ENCODE results near the gene ARHGAP26. TPM values are rescaled to one million over a fixed set of nuclear protein-coding genes. Genes with fewer than 3 reads are reported as not detected.

ARHGAP26 gene
- total RNA-seq, 1 experiment from 2014 or later = 79.8 TPM

- no peaks in the 10 kb centered on the region for H3K27me3 Mint-ChIP-seq (ENCODE audit: insufficient read depth, unreplicated experiment)
- POLR2A ChIA-PET = no interaction called here
- no peak for TF ChIP-seq CTCF (IDR thresholded peaks at IDR 0.05; ENCODE audit: insufficient read depth in 1 of 2, low read depth in 1 of 2, low read length in 1 of 2, severe bottlenecking in 1 of 2, unreplicated experiment in 1 of 2)
- no peaks in the 10 kb centered on the region for H3K27me3 ChIP-seq (replicated peaks; ENCODE audit: control insufficient read depth, insufficient read depth, low read length)
- DNase-seq = no peak
- no peaks in the 10 kb centered on the region for H3K36me3 Mint-ChIP-seq (ENCODE audit: insufficient read depth, unreplicated experiment)
- H3K36me3 ChIP-seq (ENCODE audit: control insufficient read depth, insufficient read depth, low read length) = no peaks in the 10 kb centered on the region
- CTCF ChIA-PET = no interaction called here
- H3K4me3 ChIP-seq (ENCODE audit: low read depth, low read length) = no peak overlapping the region
- no peaks in the 10 kb centered on the region for H3K9me3 Mint-ChIP-seq (ENCODE audit: unreplicated experiment)
- H3K4me3 Mint-ChIP-seq (ENCODE audit: unreplicated experiment) = no peak overlapping the region
- intact Hi-C loops (cut with micrococcal nuclease; ENCODE audit: unreplicated experiment) = no loop called here
- no TSS peak for BruUV-seq (replicated peaks)
- peaks cover under 1% of the 10 kb centered on the region for H3K4me1 Mint-ChIP-seq (ENCODE audit: low read depth, unreplicated experiment)
- H3K27ac Mint-ChIP-seq (ENCODE audit: unreplicated experiment) = no peak overlapping the region
- no peaks in the 10 kb centered on the region for H3K9me3 ChIP-seq
- no peaks in the 10 kb centered on the region for H3K4me1 ChIP-seq
These were observed 417.3 kb downstream of the ARHGAP26 start for GRCh38 chr5:143187495-143187894.

GRCh38 chr5:143188083-143188482 lies 417.9 kb downstream of the ARHGAP26 start:
- H3K4me3 ChIP-seq (ENCODE audit: low read depth, low read length) = no peak overlapping the region
- no peak for TF ChIP-seq CTCF (IDR thresholded peaks at IDR 0.05; ENCODE audit: insufficient read depth in 1 of 2, low read depth in 1 of 2, low read length in 1 of 2, severe bottlenecking in 1 of 2, unreplicated experiment in 1 of 2)
- Mint-ChIP-seq H3K4me3 (ENCODE audit: unreplicated experiment) (no peak overlapping the region), H3K27ac (ENCODE audit: unreplicated experiment) (no peak overlapping the region), H3K27me3 (ENCODE audit: insufficient read depth, unreplicated experiment) (no peaks in the 10 kb centered on the region), H3K9me3 (ENCODE audit: unreplicated experiment) (no peaks in the 10 kb centered on the region), H3K4me1 (ENCODE audit: low read depth, unreplicated experiment) (no peaks in the 10 kb centered on the region), H3K36me3 (ENCODE audit: insufficient read depth, unreplicated experiment) (no peaks in the 10 kb centered on the region)
- no peaks in the 10 kb centered on the region for H3K4me1 ChIP-seq
- CTCF ChIA-PET = interaction anchor here (0.5 to 1.1 kb wide), 2 partner anchors 82 to 475 kb away, joined by 3 to 7 read pairs; no protein-coding TSS in a partner anchor
- POLR2A ChIA-PET = no interaction called here
- BruUV-seq (replicated peaks) = no TSS peak
- H3K36me3 ChIP-seq (ENCODE audit: control insufficient read depth, insufficient read depth, low read length) = no peaks in the 10 kb centered on the region
- no peak for DNase-seq
- no peaks in the 10 kb centered on the region for H3K9me3 ChIP-seq
- intact Hi-C loops (cut with micrococcal nuclease; ENCODE audit: unreplicated experiment) = no loop called here
- no peaks in the 10 kb centered on the region for H3K27me3 ChIP-seq (replicated peaks; ENCODE audit: control insufficient read depth, insufficient read depth, low read length)

- no peak overlapping the region for H3K4me3 Mint-ChIP-seq (ENCODE audit: unreplicated experiment)
- intact Hi-C loops (cut with micrococcal nuclease; ENCODE audit: unreplicated experiment) = no loop called here
- no peaks in the 10 kb centered on the region for H3K9me3 Mint-ChIP-seq (ENCODE audit: unreplicated experiment)
- H3K27me3 Mint-ChIP-seq (ENCODE audit: insufficient read depth, unreplicated experiment) = no peaks in the 10 kb centered on the region
- no peak overlapping the region for H3K4me3 ChIP-seq (ENCODE audit: low read depth, low read length)
- TF ChIP-seq CTCF (IDR thresholded peaks at IDR 0.05; ENCODE audit: insufficient read depth in 1 of 2, low read depth in 1 of 2, low read length in 1 of 2, severe bottlenecking in 1 of 2, unreplicated experiment in 1 of 2) = no peak
- CTCF ChIA-PET = interaction anchor here (0.5 to 1.1 kb wide), 2 partner anchors 82 to 475 kb away, joined by 3 to 7 read pairs; no protein-coding TSS in a partner anchor
- no peaks in the 10 kb centered on the region for H3K9me3 ChIP-seq
- no peaks in the 10 kb centered on the region for H3K4me1 ChIP-seq
- POLR2A ChIA-PET = no interaction called here
- DNase-seq = no peak
- no peak overlapping the region for H3K27ac Mint-ChIP-seq (ENCODE audit: unreplicated experiment)
- H3K27me3 ChIP-seq (replicated peaks; ENCODE audit: control insufficient read depth, insufficient read depth, low read length) = no peaks in the 10 kb centered on the region
- no peaks in the 10 kb centered on the region for H3K4me1 Mint-ChIP-seq (ENCODE audit: low read depth, unreplicated experiment)
- H3K36me3 Mint-ChIP-seq (ENCODE audit: insufficient read depth, unreplicated experiment) = no peaks in the 10 kb centered on the region
- no peaks in the 10 kb centered on the region for H3K36me3 ChIP-seq (ENCODE audit: control insufficient read depth, insufficient read depth, low read length)
- no TSS peak for BruUV-seq (replicated peaks)
These were observed 418.5 kb downstream of the ARHGAP26 start for GRCh38 chr5:143188692-143189091.
